SU-DHL-6 (cell line): ENCODE measurements around the gene KLHL1.

Experiments
- EZH2phosphoT487 ChIP-seq: fragments of 200-600 bp; sonication (generic), shearing (Covaris generic); conservative IDR thresholded peaks from 2 replicates; pipeline ENCODE4 v1.6.1; 2018; ENCODE audit warnings: mild to moderate bottlenecking, antibody characterized with exemption, low read length, moderate library complexity, mixed read lengths
- TF ChIP-seq, protein P1 (sequence below): fragments of 200-600 bp; sonication (generic); IDR thresholded peaks from one replicate; pipeline ENCODE4 v1.5.1; 2017; ENCODE audit warnings: antibody characterized with exemption, mild to moderate bottlenecking, low read length, moderate library complexity; ENCODE audit not compliant: insufficient read depth, poor library complexity, severe bottlenecking

DNA sequence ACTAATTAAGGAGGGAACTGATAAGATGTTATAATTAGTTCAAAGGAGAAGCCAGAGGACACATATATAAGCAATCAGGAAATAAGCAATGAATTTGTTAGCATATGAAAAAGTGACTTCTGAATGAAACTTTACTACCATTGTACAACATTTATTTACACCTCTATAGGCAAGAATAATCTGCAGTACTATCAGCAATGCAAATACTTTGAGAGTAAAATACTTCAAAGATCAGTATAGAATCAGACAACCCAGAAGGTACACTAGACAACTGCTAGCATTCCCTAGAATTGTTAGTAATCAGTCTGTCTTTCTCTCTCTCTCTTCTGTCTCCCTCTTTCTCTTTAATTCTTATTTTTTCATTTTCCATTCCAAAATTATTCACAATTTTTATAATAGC is 197.5 kb downstream of the KLHL1 start:
- TF ChIP-seq, protein P1, sequence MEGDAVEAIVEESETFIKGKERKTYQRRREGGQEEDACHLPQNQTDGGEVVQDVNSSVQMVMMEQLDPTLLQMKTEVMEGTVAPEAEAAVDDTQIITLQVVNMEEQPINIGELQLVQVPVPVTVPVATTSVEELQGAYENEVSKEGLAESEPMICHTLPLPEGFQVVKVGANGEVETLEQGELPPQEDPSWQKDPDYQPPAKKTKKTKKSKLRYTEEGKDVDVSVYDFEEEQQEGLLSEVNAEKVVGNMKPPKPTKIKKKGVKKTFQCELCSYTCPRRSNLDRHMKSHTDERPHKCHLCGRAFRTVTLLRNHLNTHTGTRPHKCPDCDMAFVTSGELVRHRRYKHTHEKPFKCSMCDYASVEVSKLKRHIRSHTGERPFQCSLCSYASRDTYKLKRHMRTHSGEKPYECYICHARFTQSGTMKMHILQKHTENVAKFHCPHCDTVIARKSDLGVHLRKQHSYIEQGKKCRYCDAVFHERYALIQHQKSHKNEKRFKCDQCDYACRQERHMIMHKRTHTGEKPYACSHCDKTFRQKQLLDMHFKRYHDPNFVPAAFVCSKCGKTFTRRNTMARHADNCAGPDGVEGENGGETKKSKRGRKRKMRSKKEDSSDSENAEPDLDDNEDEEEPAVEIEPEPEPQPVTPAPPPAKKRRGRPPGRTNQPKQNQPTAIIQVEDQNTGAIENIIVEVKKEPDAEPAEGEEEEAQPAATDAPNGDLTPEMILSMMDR, result no peak
- TF ChIP-seq EZH2phosphoT487, result no peak
